HEK293T (cell line): ENCODE measurements around the gene CUL9.

Experiments used
- ARNT ChIP-seq: fragments of 450-650 bp; IDR thresholded peaks from 2 replicates; pipeline ENCODE4 v1.6.1; 2017; ENCODE audit warnings: mild to moderate bottlenecking
- BHLHE40 ChIP-seq: fragments of 450-650 bp; IDR thresholded peaks from 2 replicates; pipeline ENCODE4 v1.6.1; 2016; ENCODE audit warnings: mild to moderate bottlenecking, moderate library complexity, borderline replicate concordance
- ELF4 ChIP-seq: fragments of 450-650 bp; IDR thresholded peaks from 2 replicates; pipeline ENCODE4 v1.6.1; 2017; ENCODE audit warnings: antibody characterized with exemption
- SP1 ChIP-seq: fragments of 450-650 bp; IDR thresholded peaks from 2 replicates; pipeline ENCODE4 v1.6.1; 2017
- SUZ12 ChIP-seq: fragments of 450-650 bp; IDR thresholded peaks from 2 replicates; pipeline ENCODE4 v1.6.1; 2016; ENCODE audit warnings: mild to moderate bottlenecking

DNA sequence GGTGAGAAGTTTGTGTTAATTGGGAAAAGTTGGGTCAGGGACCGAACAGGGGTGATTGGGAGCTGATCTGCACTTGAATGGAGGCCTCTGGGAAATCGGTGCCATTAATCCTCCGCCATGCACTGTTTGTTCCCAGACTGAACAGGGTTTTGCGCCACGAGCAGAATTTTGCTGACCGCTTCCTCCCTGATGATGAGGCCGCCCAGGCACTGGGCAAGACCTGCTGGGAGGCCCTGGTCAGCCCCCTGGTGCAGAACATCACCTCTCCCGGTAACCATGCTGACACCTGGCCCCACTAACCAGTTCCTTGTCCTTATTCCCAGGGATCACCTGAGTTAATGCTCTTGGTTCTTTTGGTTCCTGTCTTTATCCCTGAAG lies 21.7 kb downstream of the CUL9 start:
- no peak for TF ChIP-seq BHLHE40
- TF ChIP-seq ARNT: no peak
- TF ChIP-seq ELF4: no peak
- TF ChIP-seq SP1: no peak
- TF ChIP-seq SUZ12: no peak
